NB4 (cell line): ENCODE measurements around the gene TWIST2.

Experiments
- DNase-seq: peaks from one replicate; pipeline ENCODE4 v3.0.0; 2010; ENCODE audit warnings: low read depth
- H3K4me3 ChIP-seq: one replicate; pipeline ENCODE4 v1.5.1; 2011; ENCODE audit warnings: mild to moderate bottlenecking, low read depth, low read length, moderate library complexity
- CTCF ChIP-seq: IDR thresholded peaks from one replicate; pipeline ENCODE4 v1.5.1; 2012; ENCODE audit warnings: low read depth, low read length
- MAX ChIP-seq: IDR thresholded peaks from 2 replicates; pipeline ENCODE4 v1.6.1; 2011; ENCODE audit warnings: low read depth, low read length
- MYC ChIP-seq: IDR thresholded peaks from 2 replicates; pipeline ENCODE4 v1.6.1; 2011; ENCODE audit warnings: low read depth, low read length
- POLR2A ChIP-seq: IDR thresholded peaks from 2 replicates; pipeline ENCODE4 v1.6.1; 2011; ENCODE audit warnings: mild to moderate bottlenecking; ENCODE audit not compliant: insufficient read length; ENCODE audit errors: extremely low read depth

The TWIST2 gene

GRCh38 chr2:238810321-238810720 is 37.6 kb upstream of the TWIST2 start:
- TF ChIP-seq POLR2A = no peak
- no peak for TF ChIP-seq CTCF
- no peak for DNase-seq
- no peak overlapping the region for H3K4me3 ChIP-seq

GRCh38 chr2:238811293-238811692 is 36.6 kb upstream of the TWIST2 start:
- H3K4me3 ChIP-seq = no peak overlapping the region
- TF ChIP-seq MYC (no peak), POLR2A (no peak)
- no peak for DNase-seq

GRCh38 chr2:238811759-238812158 is 36.1 kb upstream of the TWIST2 start:
- no peak for DNase-seq
- H3K4me3 ChIP-seq = no peak overlapping the region
- TF ChIP-seq MAX (no peak), MYC (no peak), CTCF (no peak), POLR2A (no peak)

- TF ChIP-seq MAX (no peak), POLR2A (no peak), MYC (no peak), CTCF (no peak)
- H3K4me3 ChIP-seq = no peak overlapping the region
- DNase-seq = no peak
These were observed 34.8 kb upstream of the TWIST2 start for GRCh38 chr2:238813109-238813508.

- DNase-seq = no peak
- H3K4me3 ChIP-seq = no peak overlapping the region
- TF ChIP-seq MAX (no peak), MYC (no peak), CTCF (no peak), POLR2A (no peak)
These were observed 33.1 kb upstream of the TWIST2 start for GRCh38 chr2:238814815-238815214.

GRCh38 chr2:238816291-238816690 is 31.6 kb upstream of the TWIST2 start:
- TF ChIP-seq MYC = no peak
- no peak for TF ChIP-seq MAX
- TF ChIP-seq POLR2A = no peak
- no peak for TF ChIP-seq CTCF
- no peak for DNase-seq
- H3K4me3 ChIP-seq = no peak overlapping the region
